ENCODE measurements around the gene ZNF263. TPM values are rescaled to one million over a fixed set of nuclear protein-coding genes. Genes with fewer than 3 reads are reported as not detected.

Gene ZNF263
- total RNA-seq, 1 donor from 2014 or later, result 23.8 TPM

GRCh38 chr16:3327514-3327913, 44.2 kb downstream of the ZNF263 start:
- DNase-seq (ENCODE audit: low spot score), result no peak

DNA sequence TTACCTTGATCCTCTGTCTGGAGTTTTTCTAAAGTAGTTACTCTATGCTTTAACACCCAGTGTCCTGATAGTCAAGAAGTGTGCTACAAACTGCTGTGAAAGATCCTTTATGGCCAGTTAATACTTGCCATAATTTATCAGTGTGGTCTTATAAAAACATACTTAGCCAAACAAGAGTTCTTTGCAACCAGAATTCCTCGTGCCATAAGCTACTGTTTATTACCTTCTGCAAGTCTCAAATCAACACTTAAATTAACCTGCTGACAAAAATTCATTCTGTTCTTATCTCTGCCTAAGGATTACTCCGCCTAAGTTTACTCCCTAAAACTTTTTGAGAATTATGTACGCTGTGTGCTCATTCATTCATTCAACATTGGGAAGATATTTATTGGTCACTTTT, 44.8 kb downstream of the ZNF263 start:
- DNase-seq (ENCODE audit: low spot score), result no peak

GRCh38 chr16:3328643-3329042, 45.4 kb downstream of the ZNF263 start:
- no peak for DNase-seq (ENCODE audit: low spot score)

Other genes with a start within 250 kb of the ZNF263 start
- gene BICDL2, start 246.5 kb upstream of the ZNF263 start, total RNA-seq, result 86.1 TPM
- gene MMP25, start 236.9 kb upstream of the ZNF263 start, total RNA-seq, result 1.1 TPM
- gene IL32, start 217.9 kb upstream of the ZNF263 start, total RNA-seq, result 134 TPM
- 0.37 TPM for gene ZSCAN10, start 184.2 kb upstream of the ZNF263 start, total RNA-seq
- 14.2 TPM for gene ZNF205, start 170.9 kb upstream of the ZNF263 start, total RNA-seq
- gene ZNF213, start 148.5 kb upstream of the ZNF263 start, total RNA-seq, result 18.4 TPM
- not detected for gene OR1F1, start 95.3 kb upstream of the ZNF263 start, total RNA-seq
- gene ZNF200, start 48.3 kb upstream of the ZNF263 start, total RNA-seq, result 7.6 TPM
- gene MEFV, start 26.9 kb upstream of the ZNF263 start, total RNA-seq, result 0.52 TPM
- gene TIGD7, start 21.9 kb downstream of the ZNF263 start, total RNA-seq, result 9.9 TPM
- 25.9 TPM for gene ZNF75A, start 22.0 kb downstream of the ZNF263 start, total RNA-seq
- gene OR2C1, start 72.4 kb downstream of the ZNF263 start, total RNA-seq, result 0.14 TPM
- 10.9 TPM for gene ZSCAN32, start 117.5 kb downstream of the ZNF263 start, total RNA-seq
- 16.8 TPM for gene ZNF174, start 117.7 kb downstream of the ZNF263 start, total RNA-seq
- 2.3 TPM for gene ZNF597, start 160.0 kb downstream of the ZNF263 start, total RNA-seq
- gene NAA60, start 160.2 kb downstream of the ZNF263 start, total RNA-seq, result 70.3 TPM
- not detected for gene C16orf90, start 212.0 kb downstream of the ZNF263 start, total RNA-seq
- gene CLUAP1, start 217.5 kb downstream of the ZNF263 start, total RNA-seq, result 39.9 TPM